HepG2 (cell line): ENCODE data around the gene FBF1. TPM values are rescaled to one million over a fixed set of nuclear protein-coding genes. Genes with fewer than 3 reads are reported as not detected.

Experiments
- CC2D1A ChIP-seq: sonication (generic); formaldehyde crosslinking; IDR thresholded peaks from 2 replicates; pipeline ENCODE4 v1.8.1; 2023; ENCODE audit warnings: mild to moderate bottlenecking, missing genetic modification reagents
- DNMT3B ChIP-seq: conservative IDR thresholded peaks from 2 replicates; pipeline ENCODE4 v1.6.1; 2016; ENCODE audit warnings: missing biosample characterization, control low read depth
- FOSL2 ChIP-seq: sonication (generic); formaldehyde crosslinking; IDR thresholded peaks from 2 replicates; pipeline ENCODE4 v1.4.0; 2020; ENCODE audit warnings: missing genetic modification reagents
- HNRNPLL ChIP-seq: fragments of 200-400 bp; formaldehyde crosslinking; IDR thresholded peaks from 2 replicates; pipeline ENCODE4 v1.6.1; 2017; ENCODE audit warnings: mild to moderate bottlenecking, low read depth, low read length; ENCODE audit not compliant: poor library complexity, severe bottlenecking
- MTA1 ChIP-seq: sonication (generic); formaldehyde crosslinking; IDR thresholded peaks from 2 replicates; pipeline ENCODE4 v1.4.0; 2020; ENCODE audit warnings: missing genetic modification reagents, mild to moderate bottlenecking, borderline replicate concordance
- MYNN ChIP-seq: sonication (generic); formaldehyde crosslinking; IDR thresholded peaks from 2 replicates; pipeline ENCODE4 v1.4.0; 2020; ENCODE audit warnings: mild to moderate bottlenecking, low read depth, missing genetic modification reagents
- NFIB ChIP-seq: sonication (generic); formaldehyde crosslinking; IDR thresholded peaks from 2 replicates; pipeline ENCODE4 v1.9.0; 2021; ENCODE audit warnings: missing genetic modification reagents, mild to moderate bottlenecking, borderline replicate concordance
- POLR2G ChIP-seq: fragments of 200-400 bp; formaldehyde crosslinking; IDR thresholded peaks from 2 replicates; pipeline ENCODE4 v1.6.1; 2018; ENCODE audit warnings: mild to moderate bottlenecking, low read depth, low read length, moderate library complexity
- SSRP1 ChIP-seq: IDR thresholded peaks from 2 replicates; pipeline ENCODE4 v1.6.1; 2016; ENCODE audit warnings: control low read depth
- TRIM24 ChIP-seq: sonication (generic); formaldehyde crosslinking; IDR thresholded peaks from 2 replicates; pipeline ENCODE4 v1.8.0; 2022; ENCODE audit warnings: mild to moderate bottlenecking, missing genetic modification reagents
- ZC3H13 ChIP-seq: sonication (generic); formaldehyde crosslinking; IDR thresholded peaks from 2 replicates; pipeline ENCODE4 v1.8.1; 2023; ENCODE audit warnings: mild to moderate bottlenecking, missing genetic modification reagents, moderate library complexity
- ZNF776 ChIP-seq: sonication (generic); formaldehyde crosslinking; IDR thresholded peaks from 2 replicates; pipeline ENCODE4 v1.4.0; 2020; ENCODE audit warnings: mild to moderate bottlenecking, missing genetic modification reagents
- ZNF83 ChIP-seq: sonication (generic); formaldehyde crosslinking; IDR thresholded peaks from 2 replicates; pipeline ENCODE4 v1.4.0; 2020; ENCODE audit warnings: missing genetic modification reagents, mild to moderate bottlenecking, borderline replicate concordance
- polyA plus RNA-seq, 8 experiments: library from polyadenylated mRNA; depleted of rRNA in 3 of 8; stranded (reverse) in 7 of 8; unstranded in 1 of 8; fragments of >200 nt; fragmentation: Illumina TruSeq in 4 of 8; extraction: Trizol in 4 of 8; gene quantifications; 2 replicates each; pipeline versions ENCODE4 v1.2.1 to v1.2.3, GENCODE V29; 2011 to 2016; ENCODE audit warnings: low read depth in 4 of 8, missing spikeins in 1 of 8, mixed read lengths in 1 of 8; ENCODE audit not compliant: insufficient read depth in 1 of 8
- total RNA-seq, 5 experiments: library from RNA; depleted of rRNA; stranded (reverse); fragments of >200 nt; fragmentation: Illumina TruSeq; extraction: Trizol; gene quantifications; 2 replicates each; pipeline ENCODE4 v1.2.3, GENCODE V29; 2016; ENCODE audit warnings: low read depth in 1 of 5
- TF ChIP-seq, protein P1 (sequence below): sonication (generic); formaldehyde crosslinking; IDR thresholded peaks from 2 replicates; pipeline ENCODE4 v1.4.0; 2020; ENCODE audit warnings: mild to moderate bottlenecking, missing genetic modification reagents

FBF1 gene
- total and polyA plus RNA-seq, 2 of the 13 experiments (the other 11 are each of a cell fraction or from before 2014, with no cell fraction given) = 2.4 to 8.1 TPM

GRCh38 chr17:75873587-75874322 is 67.1 kb downstream of the FBF1 start (continued):
- TF ChIP-seq, protein P1, sequence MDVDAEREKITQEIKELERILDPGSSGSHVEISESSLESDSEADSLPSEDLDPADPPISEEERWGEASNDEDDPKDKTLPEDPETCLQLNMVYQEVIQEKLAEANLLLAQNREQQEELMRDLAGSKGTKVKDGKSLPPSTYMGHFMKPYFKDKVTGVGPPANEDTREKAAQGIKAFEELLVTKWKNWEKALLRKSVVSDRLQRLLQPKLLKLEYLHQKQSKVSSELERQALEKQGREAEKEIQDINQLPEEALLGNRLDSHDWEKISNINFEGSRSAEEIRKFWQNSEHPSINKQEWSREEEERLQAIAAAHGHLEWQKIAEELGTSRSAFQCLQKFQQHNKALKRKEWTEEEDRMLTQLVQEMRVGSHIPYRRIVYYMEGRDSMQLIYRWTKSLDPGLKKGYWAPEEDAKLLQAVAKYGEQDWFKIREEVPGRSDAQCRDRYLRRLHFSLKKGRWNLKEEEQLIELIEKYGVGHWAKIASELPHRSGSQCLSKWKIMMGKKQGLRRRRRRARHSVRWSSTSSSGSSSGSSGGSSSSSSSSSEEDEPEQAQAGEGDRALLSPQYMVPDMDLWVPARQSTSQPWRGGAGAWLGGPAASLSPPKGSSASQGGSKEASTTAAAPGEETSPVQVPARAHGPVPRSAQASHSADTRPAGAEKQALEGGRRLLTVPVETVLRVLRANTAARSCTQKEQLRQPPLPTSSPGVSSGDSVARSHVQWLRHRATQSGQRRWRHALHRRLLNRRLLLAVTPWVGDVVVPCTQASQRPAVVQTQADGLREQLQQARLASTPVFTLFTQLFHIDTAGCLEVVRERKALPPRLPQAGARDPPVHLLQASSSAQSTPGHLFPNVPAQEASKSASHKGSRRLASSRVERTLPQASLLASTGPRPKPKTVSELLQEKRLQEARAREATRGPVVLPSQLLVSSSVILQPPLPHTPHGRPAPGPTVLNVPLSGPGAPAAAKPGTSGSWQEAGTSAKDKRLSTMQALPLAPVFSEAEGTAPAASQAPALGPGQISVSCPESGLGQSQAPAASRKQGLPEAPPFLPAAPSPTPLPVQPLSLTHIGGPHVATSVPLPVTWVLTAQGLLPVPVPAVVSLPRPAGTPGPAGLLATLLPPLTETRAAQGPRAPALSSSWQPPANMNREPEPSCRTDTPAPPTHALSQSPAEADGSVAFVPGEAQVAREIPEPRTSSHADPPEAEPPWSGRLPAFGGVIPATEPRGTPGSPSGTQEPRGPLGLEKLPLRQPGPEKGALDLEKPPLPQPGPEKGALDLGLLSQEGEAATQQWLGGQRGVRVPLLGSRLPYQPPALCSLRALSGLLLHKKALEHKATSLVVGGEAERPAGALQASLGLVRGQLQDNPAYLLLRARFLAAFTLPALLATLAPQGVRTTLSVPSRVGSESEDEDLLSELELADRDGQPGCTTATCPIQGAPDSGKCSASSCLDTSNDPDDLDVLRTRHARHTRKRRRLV = 0 out of 2 replicates have a peak, but pooled peaks have one; percentile 6
- TF ChIP-seq ZC3H13 (peak; percentile 87), CC2D1A (CRISPR knock-in tag) (no peak), NFIB (0 out of 2 replicates have a peak, but pooled peaks have one; percentile 36), DNMT3B (CRISPR knock-in tag) (no peak), TRIM24 (CRISPR knock-in tag) (no peak), MTA1 (CRISPR knock-in tag) (0 out of 2 replicates have a peak, but pooled peaks have one; percentile 4), MYNN (CRISPR knock-in tag) (no peak), ZNF776 (CRISPR knock-in tag) (peak; percentile 19; the same call in 1 of the 2 replicates), ZNF83 (CRISPR knock-in tag) (no peak), FOSL2 (no peak), SSRP1 (0 out of 2 replicates have a peak, but pooled peaks have one; percentile 30), HNRNPLL (peak; percentile 14), POLR2G (0 out of 2 replicates have a peak, but pooled peaks have one; percentile 12)
